HepG2 (cell line): Measurements from ENCODE around the gene COQ6. TPM values are rescaled to one million over a fixed set of nuclear protein-coding genes. Genes with fewer than 3 reads are reported as not detected.

Source experiments
- ASH2L ChIP-seq: fragments of 300-600, 200-600 bp; sonication (generic); IDR thresholded peaks from 2 replicates; pipeline ENCODE4 v1.7.0; 2017; ENCODE audit warnings: low read depth, mild to moderate bottlenecking, moderate library complexity, mixed read lengths, low read length; ENCODE audit not compliant: insufficient read length
- CC2D1A ChIP-seq: sonication (generic); formaldehyde crosslinking; IDR thresholded peaks from 2 replicates; pipeline ENCODE4 v1.8.1; 2023; ENCODE audit warnings: mild to moderate bottlenecking, missing genetic modification reagents
- DMAP1 ChIP-seq: IDR thresholded peaks from 2 replicates; pipeline ENCODE4 v1.6.1; 2016
- ETV5 ChIP-seq: IDR thresholded peaks from 2 replicates; pipeline ENCODE4 v1.6.1; 2018; ENCODE audit warnings: missing biosample characterization, missing genetic modification reagents, inconsistent platforms, borderline replicate concordance
- HNF4A ChIP-seq: sonication (generic); formaldehyde crosslinking; IDR thresholded peaks from 2 replicates; pipeline ENCODE4 v1.4.0; 2020; ENCODE audit warnings: missing genetic modification reagents
- HOXA5 ChIP-seq: sonication (generic); formaldehyde crosslinking; IDR thresholded peaks from 2 replicates; pipeline ENCODE4 v1.4.0; 2020; ENCODE audit warnings: missing genetic modification reagents
- MED1 ChIP-seq: sonication (generic); formaldehyde crosslinking; IDR thresholded peaks from 2 replicates; pipeline ENCODE4 v1.4.0; 2020; ENCODE audit warnings: missing genetic modification reagents
- PAXIP1 ChIP-seq: sonication (generic); formaldehyde crosslinking; conservative IDR thresholded peaks from 2 replicates; pipeline ENCODE4 v1.4.0; 2020; ENCODE audit warnings: mild to moderate bottlenecking, missing genetic modification reagents, moderate library complexity
- POLR2AphosphoS5 ChIP-seq: IDR thresholded peaks from 2 replicates; pipeline ENCODE4 v1.6.1; 2012; ENCODE audit warnings: low read depth, low read length
- RERE ChIP-seq: IDR thresholded peaks from 2 replicates; pipeline ENCODE4 v1.6.1; 2016; ENCODE audit warnings: low read depth, missing genetic modification reagents, missing compliant biosample characterization
- SAP130 ChIP-seq: IDR thresholded peaks from 2 replicates; pipeline ENCODE4 v1.6.1; 2016; ENCODE audit warnings: low read depth
- SIX4 ChIP-seq: sonication (generic); formaldehyde crosslinking; IDR thresholded peaks from 2 replicates; pipeline ENCODE4 v1.4.0; 2020; ENCODE audit warnings: missing genetic modification reagents
- SNAPC2 ChIP-seq: sonication (generic); formaldehyde crosslinking; IDR thresholded peaks from 2 replicates; pipeline ENCODE4 v1.8.1; 2022; ENCODE audit warnings: mild to moderate bottlenecking, missing genetic modification reagents
- SOX13 ChIP-seq, 3 experiments: fragments of 450-650 bp in 1 of 3; sonication (generic) in 1 of 3; formaldehyde crosslinking in 1 of 3; IDR thresholded peaks in 2 of 3; conservative IDR thresholded peaks in 1 of 3; 2 replicates each; pipeline versions ENCODE4 v1.5.0 to v1.6.1; 2016 to 2020; ENCODE audit warnings: antibody characterized with exemption in 1 of 3, mild to moderate bottlenecking in 1 of 3, missing compliant biosample characterization in 1 of 3, missing genetic modification reagents in 1 of 3, moderate library complexity in 1 of 3
- THAP11 ChIP-seq: IDR thresholded peaks from 2 replicates; pipeline ENCODE4 v1.6.1; 2016; ENCODE audit warnings: missing biosample characterization, missing genetic modification reagents
- ZFP82 ChIP-seq: sonication (generic); formaldehyde crosslinking; IDR thresholded peaks from 2 replicates; pipeline ENCODE4 v1.5.1; 2020; ENCODE audit warnings: mild to moderate bottlenecking, missing genetic modification reagents, borderline replicate concordance
- ZMYM4 ChIP-seq: sonication (generic); formaldehyde crosslinking; IDR thresholded peaks from 2 replicates; pipeline ENCODE4 v1.8.1; 2023; ENCODE audit warnings: mild to moderate bottlenecking, missing genetic modification reagents
- polyA plus RNA-seq, 8 experiments: library from polyadenylated mRNA; depleted of rRNA in 3 of 8; stranded (reverse) in 7 of 8; unstranded in 1 of 8; fragments of >200 nt; fragmentation: Illumina TruSeq in 4 of 8; extraction: Trizol in 4 of 8; gene quantifications; 2 replicates each; pipeline versions ENCODE4 v1.2.1 to v1.2.3, GENCODE V29; 2011 to 2016; ENCODE audit warnings: low read depth in 4 of 8, missing spikeins in 1 of 8, mixed read lengths in 1 of 8; ENCODE audit not compliant: insufficient read depth in 1 of 8
- total RNA-seq, 5 experiments: library from RNA; depleted of rRNA; stranded (reverse); fragments of >200 nt; fragmentation: Illumina TruSeq; extraction: Trizol; gene quantifications; 2 replicates each; pipeline ENCODE4 v1.2.3, GENCODE V29; 2016; ENCODE audit warnings: low read depth in 1 of 5
- TF ChIP-seq, protein P1 (sequence below): sonication (generic); formaldehyde crosslinking; IDR thresholded peaks from 2 replicates; pipeline ENCODE4 v1.8.0; 2022; ENCODE audit warnings: mild to moderate bottlenecking, missing genetic modification reagents, borderline replicate concordance

The COQ6 gene
- total and polyA plus RNA-seq, 2 of the 13 experiments (the other 11 are each of a cell fraction or from before 2014, with no cell fraction given), result 18.9 to 34.7 TPM

DNA sequence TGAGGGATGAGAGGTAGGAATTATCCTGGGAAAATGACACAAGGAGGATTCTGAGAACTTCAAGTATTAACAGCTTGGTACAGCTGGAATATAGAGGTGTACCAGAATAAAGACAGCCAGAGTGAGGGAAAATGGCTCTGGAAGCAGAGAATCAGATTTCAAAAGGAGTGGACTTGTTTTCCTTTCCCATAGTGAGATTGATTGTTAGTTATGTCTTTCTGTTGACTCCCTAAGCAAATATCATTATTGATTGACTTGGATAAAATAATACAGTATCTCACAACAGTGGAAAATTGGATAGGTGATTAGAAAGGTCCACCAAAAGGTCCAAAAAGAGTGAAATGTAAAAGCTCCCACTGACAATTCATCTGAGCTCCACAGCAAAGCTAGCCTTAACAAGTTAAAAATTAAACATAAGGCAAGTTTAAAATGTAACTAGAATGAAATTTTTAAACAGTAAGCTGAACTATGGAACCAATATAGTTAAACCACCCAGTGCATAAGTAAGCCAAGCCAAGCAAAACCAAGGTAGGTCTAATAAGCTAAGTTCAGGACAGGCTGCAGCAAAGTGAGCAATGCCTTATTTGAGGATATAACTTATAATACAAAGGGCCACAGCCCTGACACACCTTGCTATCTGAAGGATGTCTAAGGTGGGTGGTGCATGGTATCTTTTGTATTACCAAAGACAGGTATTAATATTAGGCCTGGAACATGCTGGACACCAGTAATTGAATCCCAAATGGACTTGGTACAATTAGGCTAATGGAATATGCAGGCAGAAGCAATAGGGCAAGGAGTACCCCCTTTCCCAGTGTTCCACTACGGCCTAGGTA is 47.2 kb downstream of the COQ6 start (continued):
- TF ChIP-seq SAP130 (CRISPR knock-in tag), result peak; percentile 33
- no peak for TF ChIP-seq ETV5 (CRISPR knock-in tag)
- TF ChIP-seq POLR2AphosphoS5, result peak; percentile 78
- TF ChIP-seq, protein P1, sequence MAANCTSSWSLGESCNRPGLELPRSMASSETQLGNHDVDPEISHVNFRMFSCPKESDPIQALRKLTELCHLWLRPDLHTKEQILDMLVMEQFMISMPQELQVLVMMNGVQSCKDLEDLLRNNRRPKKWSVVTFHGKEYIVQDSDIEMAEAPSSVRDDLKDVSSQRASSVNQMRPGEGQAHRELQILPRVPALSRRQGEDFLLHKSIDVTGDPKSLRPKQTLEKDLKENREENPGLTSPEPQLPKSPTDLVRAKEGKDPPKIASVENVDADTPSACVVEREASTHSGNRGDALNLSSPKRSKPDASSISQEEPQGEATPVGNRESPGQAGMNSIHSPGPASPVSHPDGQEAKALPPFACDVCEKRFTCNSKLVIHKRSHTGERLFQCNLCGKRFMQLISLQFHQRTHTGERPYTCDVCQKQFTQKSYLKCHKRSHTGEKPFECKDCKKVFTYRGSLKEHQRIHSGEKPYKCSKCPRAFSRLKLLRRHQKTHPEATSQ, result no peak
- TF ChIP-seq SIX4 (CRISPR knock-in tag), result peak; percentile 95
- no peak; the same call in 1 of the 2 replicates for TF ChIP-seq DMAP1 (CRISPR knock-in tag)
- peak; percentile 57; the same call in 1 of the 2 replicates for TF ChIP-seq HNF4A (CRISPR knock-in tag)
- 0 out of 2 replicates have a peak, but pooled peaks have one; percentile 7 for TF ChIP-seq THAP11
- no peak for TF ChIP-seq ZFP82 (CRISPR knock-in tag)
- 0 out of 2 replicates have a peak, but pooled peaks have one; percentile 28 for TF ChIP-seq RERE
- TF ChIP-seq HOXA5, result peak; percentile 11; the same call in 1 of the 2 replicates
- TF ChIP-seq ZMYM4, result peak; percentile 8
- TF ChIP-seq PAXIP1 (CRISPR knock-in tag), result peak; percentile 76
- peak; percentile 12 for TF ChIP-seq MED1 (CRISPR knock-in tag)
- TF ChIP-seq ASH2L, result peak; percentile 90
- TF ChIP-seq SOX13 (IDR thresholded peaks at IDR 0.05), result 0 out of 2 replicates have a peak, but pooled peaks have one; percentile 24
- TF ChIP-seq SOX13 (CRISPR knock-in tag; conservative IDR thresholded peaks at IDR 0.05 in 1 of 2, IDR thresholded peaks at IDR 0.05 in 1 of 2), result peak in 1 of 2 experiments; percentile 31; a peak in 1 of 4 replicates
- TF ChIP-seq CC2D1A (CRISPR knock-in tag), result 0 out of 2 replicates have a peak, but pooled peaks have one; percentile 72
- no peak for TF ChIP-seq SNAPC2 (CRISPR knock-in tag)
